ENCODE measurements around the gene PATE3. TPM values are rescaled to one million over a fixed set of nuclear protein-coding genes. Genes with fewer than 3 reads are reported as not detected.

PATE3 gene
- polyA plus RNA-seq, 3 donors = not detected

DNA sequence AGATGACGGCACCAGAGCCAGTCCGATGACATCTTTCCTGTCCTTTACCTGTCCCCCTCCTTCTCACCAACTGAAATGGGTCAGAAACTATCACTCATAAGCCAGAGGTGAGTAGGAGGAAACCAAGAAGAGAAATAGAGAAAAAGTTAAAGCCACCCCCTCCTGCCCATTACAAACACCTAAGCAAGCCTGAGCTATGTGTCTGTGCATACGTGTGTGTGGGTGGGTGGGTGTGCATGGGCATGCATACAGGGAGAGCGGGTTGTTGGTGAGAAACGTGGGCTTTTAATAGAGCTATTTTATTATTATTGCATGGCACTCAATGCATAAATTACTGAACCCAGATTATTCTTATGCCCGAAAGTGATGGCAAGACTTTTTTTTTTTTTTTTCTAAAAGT lies 47.8 kb downstream of the PATE3 start:
- H3K4me1 Mint-ChIP-seq = no peaks in the 10 kb centered on the region

More for the DNA sequence above, 47.8 kb downstream of the PATE3 start:
- Histone ChIP-seq H4K20me1 (ENCODE audit: insufficient read depth, low read length) (no peaks in the 10 kb centered on the region), H3K4me1 (ENCODE audit: control insufficient read depth in 1 of 2, insufficient read depth in 2 of 2, low read length in 2 of 2) (no peaks in the 10 kb centered on the region), H3K79me2 (ENCODE audit: insufficient read depth, low read length) (no peaks in the 10 kb centered on the region), H3K27ac (ENCODE audit: low read depth in 1 of 2, low read length in 2 of 2) (no peak overlapping the region), H3K4me2 (replicated peaks; ENCODE audit: extremely low read depth, low read length, poor library complexity, severe bottlenecking) (no peak overlapping the region), H3K9ac (ENCODE audit: insufficient read depth, low read length, poor library complexity, severe bottlenecking) (no peak overlapping the region), H3K4me3 (replicated peaks in 1 of 3; ENCODE audit: low read depth in 2 of 3, low read length in 3 of 3) (no peak overlapping the region), H2AFZ (ENCODE audit: insufficient read depth, low read depth, low read length, poor library complexity, severe bottlenecking) (no peak overlapping the region), H3K36me3 (replicated peaks in 1 of 2; ENCODE audit: control insufficient read depth in 1 of 2, insufficient read depth in 2 of 2, low read length in 2 of 2) (no peaks in the 10 kb centered on the region), H3K27me3 (ENCODE audit: control insufficient read depth in 2 of 2, insufficient read depth in 2 of 2, low read length in 2 of 2) (no peaks in the 10 kb centered on the region), H3K9me3 (replicated peaks in 1 of 2; ENCODE audit: control insufficient read depth in 1 of 2, insufficient read depth in 1 of 2, low read length in 2 of 2) (peaks cover 0 to 4% of the 10 kb centered on the region in 2 donors)
- no peak for DNase-seq
- Mint-ChIP-seq H3K27me3 (ENCODE audit: low read depth in 3 of 3) (peaks cover 5 to 11% (median 9%) of the 10 kb centered on the region in 3 donors), H3K27ac (no peak overlapping the region), H3K36me3 (no peaks in the 10 kb centered on the region), H3K9me3 (peaks cover 3 to 8% (median 4%) of the 10 kb centered on the region in 7 donors), H3K4me3 (no peak overlapping the region)
- WGBS (ENCODE audit: insufficient coverage) = no CpG with 5 or more reads among the region's 6 CpGs
- TF ChIP-seq, protein P1, sequence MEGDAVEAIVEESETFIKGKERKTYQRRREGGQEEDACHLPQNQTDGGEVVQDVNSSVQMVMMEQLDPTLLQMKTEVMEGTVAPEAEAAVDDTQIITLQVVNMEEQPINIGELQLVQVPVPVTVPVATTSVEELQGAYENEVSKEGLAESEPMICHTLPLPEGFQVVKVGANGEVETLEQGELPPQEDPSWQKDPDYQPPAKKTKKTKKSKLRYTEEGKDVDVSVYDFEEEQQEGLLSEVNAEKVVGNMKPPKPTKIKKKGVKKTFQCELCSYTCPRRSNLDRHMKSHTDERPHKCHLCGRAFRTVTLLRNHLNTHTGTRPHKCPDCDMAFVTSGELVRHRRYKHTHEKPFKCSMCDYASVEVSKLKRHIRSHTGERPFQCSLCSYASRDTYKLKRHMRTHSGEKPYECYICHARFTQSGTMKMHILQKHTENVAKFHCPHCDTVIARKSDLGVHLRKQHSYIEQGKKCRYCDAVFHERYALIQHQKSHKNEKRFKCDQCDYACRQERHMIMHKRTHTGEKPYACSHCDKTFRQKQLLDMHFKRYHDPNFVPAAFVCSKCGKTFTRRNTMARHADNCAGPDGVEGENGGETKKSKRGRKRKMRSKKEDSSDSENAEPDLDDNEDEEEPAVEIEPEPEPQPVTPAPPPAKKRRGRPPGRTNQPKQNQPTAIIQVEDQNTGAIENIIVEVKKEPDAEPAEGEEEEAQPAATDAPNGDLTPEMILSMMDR (IDR thresholded peaks at IDR 0.05) = no peak
- intact Hi-C loops (cut with micrococcal nuclease) = no loop called here

Other genes with a start within 250 kb of the PATE3 start
- gene EI24, start 218.7 kb upstream of the PATE3 start, polyA plus RNA-seq = 10 to 100 TPM; 17.2 to 46.9 (median 44.7) TPM
- 10 to 100 TPM; 27.4 to 75.3 (median 54.2) TPM for gene STT3A, start 195.3 kb upstream of the PATE3 start, polyA plus RNA-seq
- gene CHEK1, start 163.0 kb upstream of the PATE3 start, polyA plus RNA-seq = under 1 TPM; 0.18 to 0.55 (median 0.43) TPM
- gene ACRV1, start 107.3 kb upstream of the PATE3 start, polyA plus RNA-seq = not detected
- gene PATE1, start 41.8 kb upstream of the PATE3 start, polyA plus RNA-seq = not detected
- not detected for gene PATE2, start 9.3 kb upstream of the PATE3 start, polyA plus RNA-seq
- not detected for gene PATE4, start 45.2 kb downstream of the PATE3 start, polyA plus RNA-seq
- 1 to 10 TPM in 2 of 3 donors, under 1 TPM in 1; 0.61 to 2.6 (median 2.0) TPM for gene HYLS1, start 99.5 kb downstream of the PATE3 start, polyA plus RNA-seq
- 1 to 10 TPM; 2.0 to 5.3 (median 3.1) TPM for gene PUS3, start 115.1 kb downstream of the PATE3 start, polyA plus RNA-seq
- not detected for gene DDX25, start 116.4 kb downstream of the PATE3 start, polyA plus RNA-seq
- gene VSIG10L2, start 157.9 kb downstream of the PATE3 start, polyA plus RNA-seq = not detected